Measurements from ENCODE around the gene PRKACG. TPM values are rescaled to one million over a fixed set of nuclear protein-coding genes. Genes with fewer than 3 reads are reported as not detected.

Gene PRKACG
- not detected in 3 replicates for total RNA-seq
- long read RNA-seq: 0 reads

DNA sequence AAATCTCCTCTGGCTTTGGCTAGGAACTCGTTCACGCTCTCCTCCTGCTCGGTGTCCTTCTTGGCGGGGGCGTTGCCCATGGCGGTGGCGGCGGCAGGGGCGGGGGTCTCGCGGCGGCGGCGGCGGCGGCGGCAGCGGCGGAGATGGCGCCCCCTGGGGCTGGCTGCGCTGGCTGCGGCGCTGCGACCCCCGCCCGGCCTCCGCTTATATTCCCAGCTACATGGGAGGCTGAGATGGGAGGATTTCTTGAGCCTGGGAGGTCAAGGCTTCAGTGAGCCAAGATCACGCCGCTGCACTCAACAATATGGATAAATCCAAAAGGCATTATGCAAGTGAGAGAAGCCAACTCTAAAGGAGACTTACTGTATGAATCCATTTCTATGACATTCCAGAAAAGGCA, at the start of gene PRKACG:
TSS of gene PRKACG (minus strand) at position 101 of the 400 bp plus-strand sequence. CDS start at position 80, 21 bp downstream.
- TF ChIP-seq, protein P1, sequence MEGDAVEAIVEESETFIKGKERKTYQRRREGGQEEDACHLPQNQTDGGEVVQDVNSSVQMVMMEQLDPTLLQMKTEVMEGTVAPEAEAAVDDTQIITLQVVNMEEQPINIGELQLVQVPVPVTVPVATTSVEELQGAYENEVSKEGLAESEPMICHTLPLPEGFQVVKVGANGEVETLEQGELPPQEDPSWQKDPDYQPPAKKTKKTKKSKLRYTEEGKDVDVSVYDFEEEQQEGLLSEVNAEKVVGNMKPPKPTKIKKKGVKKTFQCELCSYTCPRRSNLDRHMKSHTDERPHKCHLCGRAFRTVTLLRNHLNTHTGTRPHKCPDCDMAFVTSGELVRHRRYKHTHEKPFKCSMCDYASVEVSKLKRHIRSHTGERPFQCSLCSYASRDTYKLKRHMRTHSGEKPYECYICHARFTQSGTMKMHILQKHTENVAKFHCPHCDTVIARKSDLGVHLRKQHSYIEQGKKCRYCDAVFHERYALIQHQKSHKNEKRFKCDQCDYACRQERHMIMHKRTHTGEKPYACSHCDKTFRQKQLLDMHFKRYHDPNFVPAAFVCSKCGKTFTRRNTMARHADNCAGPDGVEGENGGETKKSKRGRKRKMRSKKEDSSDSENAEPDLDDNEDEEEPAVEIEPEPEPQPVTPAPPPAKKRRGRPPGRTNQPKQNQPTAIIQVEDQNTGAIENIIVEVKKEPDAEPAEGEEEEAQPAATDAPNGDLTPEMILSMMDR (IDR thresholded peaks at IDR 0.05): no peak
- Mint-ChIP-seq H3K36me3 (ENCODE audit: low read depth) (no peaks in the 10 kb centered on the region), H3K9me3 (ENCODE audit: low read depth) (no peaks in the 10 kb centered on the region), H3K27me3 (ENCODE audit: low read depth) (peaks cover 28% of the 10 kb centered on the region), H3K4me3 (ENCODE audit: unreplicated experiment) (no peak within 1 kb of the TSS), H3K27ac (ENCODE audit: unreplicated experiment) (no peak within 1 kb of the TSS), H3K4me1 (ENCODE audit: low read depth) (no peaks in the 10 kb centered on the region)
- DNase-seq (ENCODE audit: low spot score): no peak

DNA sequence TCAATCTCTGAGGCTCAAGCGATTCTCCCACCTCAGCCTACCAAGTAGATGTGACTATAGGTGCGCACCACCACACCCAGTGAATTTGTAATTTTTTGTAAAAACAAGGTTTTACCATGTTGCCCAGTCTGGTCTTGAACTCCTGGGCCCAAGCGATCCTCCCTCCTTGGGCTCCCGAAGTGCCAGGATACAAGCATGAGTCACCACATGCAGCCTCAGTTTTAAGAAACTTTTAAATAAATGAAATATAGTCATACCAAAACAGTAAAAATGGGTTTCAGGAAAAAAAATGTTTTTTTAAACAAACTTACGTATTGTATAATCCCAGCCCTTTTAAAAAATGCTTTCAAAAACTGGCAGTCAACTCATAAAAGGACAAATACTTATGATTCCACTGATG, 48.3 kb upstream of the PRKACG start:
- Mint-ChIP-seq H3K4me1 (ENCODE audit: low read depth) (peaks cover 8% of the 10 kb centered on the region), H3K27me3 (ENCODE audit: low read depth) (no peaks in the 10 kb centered on the region), H3K9me3 (ENCODE audit: low read depth) (no peaks in the 10 kb centered on the region), H3K27ac (ENCODE audit: unreplicated experiment) (no peak overlapping the region), H3K36me3 (ENCODE audit: low read depth) (peaks cover 9% of the 10 kb centered on the region), H3K4me3 (ENCODE audit: unreplicated experiment) (no peak overlapping the region)
- TF ChIP-seq, protein P1 (IDR thresholded peaks at IDR 0.05): no peak
- no peak for DNase-seq (ENCODE audit: low spot score)

DNA sequence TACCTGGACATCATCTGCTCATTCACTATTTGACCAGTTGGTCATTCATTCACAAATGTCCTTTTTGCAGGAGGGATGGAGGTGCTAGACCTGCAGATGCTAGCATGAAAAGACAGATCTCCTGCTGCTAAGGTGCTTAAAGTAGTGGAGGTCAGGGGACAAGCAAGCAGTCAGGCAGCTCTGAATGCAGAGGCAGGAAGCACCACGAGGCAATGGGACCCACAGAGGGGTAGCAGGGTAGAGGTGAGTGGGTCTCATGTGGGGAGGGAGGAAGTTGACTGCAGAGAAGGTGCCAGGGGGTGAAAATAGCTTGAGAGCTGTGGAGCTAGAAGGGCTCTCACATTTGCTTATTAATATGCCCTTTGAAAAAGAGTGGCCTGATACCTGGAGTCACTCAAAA, 46.9 kb upstream of the PRKACG start:
- Mint-ChIP-seq H3K9me3 (ENCODE audit: low read depth) (no peaks in the 10 kb centered on the region), H3K27me3 (ENCODE audit: low read depth) (no peaks in the 10 kb centered on the region), H3K4me3 (ENCODE audit: unreplicated experiment) (no peak overlapping the region), H3K4me1 (ENCODE audit: low read depth) (peaks cover 8% of the 10 kb centered on the region), H3K36me3 (ENCODE audit: low read depth) (peaks cover 9% of the 10 kb centered on the region), H3K27ac (ENCODE audit: unreplicated experiment) (no peak overlapping the region)
- TF ChIP-seq, protein P1 (IDR thresholded peaks at IDR 0.05): no peak
- no peak for DNase-seq (ENCODE audit: low spot score)

DNA sequence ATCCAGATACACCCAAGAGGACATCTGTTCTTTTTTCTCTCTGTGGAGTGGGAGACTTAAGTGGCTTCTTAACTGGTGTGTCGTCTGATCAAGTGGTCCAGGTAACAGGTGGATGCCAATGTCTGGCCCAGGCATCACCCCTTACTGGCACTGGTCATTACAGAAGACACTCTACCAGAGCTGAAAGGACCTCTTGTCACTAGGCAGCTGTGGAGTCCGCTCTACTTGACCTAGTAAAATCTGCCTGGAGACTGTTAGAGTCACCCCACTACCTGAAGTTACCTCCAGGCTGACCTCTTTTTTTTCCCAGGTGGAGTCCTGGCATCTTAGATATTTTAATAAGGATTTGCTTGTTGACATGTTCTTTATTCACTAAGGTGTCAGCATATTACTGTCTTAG, 44.2 kb upstream of the PRKACG start:
- no peaks in the 10 kb centered on the region for H3K9me3 Mint-ChIP-seq (ENCODE audit: low read depth)
- no peak overlapping the region for H3K27ac Mint-ChIP-seq (ENCODE audit: unreplicated experiment)
- peaks cover 9% of the 10 kb centered on the region for H3K36me3 Mint-ChIP-seq (ENCODE audit: low read depth)
- H3K4me1 Mint-ChIP-seq (ENCODE audit: low read depth): peaks cover 14% of the 10 kb centered on the region
- H3K27me3 Mint-ChIP-seq (ENCODE audit: low read depth): no peaks in the 10 kb centered on the region
- no peak for DNase-seq (ENCODE audit: low spot score)
- H3K4me3 Mint-ChIP-seq (ENCODE audit: unreplicated experiment): no peak overlapping the region
- TF ChIP-seq, protein P1 (IDR thresholded peaks at IDR 0.05): no peak

DNA sequence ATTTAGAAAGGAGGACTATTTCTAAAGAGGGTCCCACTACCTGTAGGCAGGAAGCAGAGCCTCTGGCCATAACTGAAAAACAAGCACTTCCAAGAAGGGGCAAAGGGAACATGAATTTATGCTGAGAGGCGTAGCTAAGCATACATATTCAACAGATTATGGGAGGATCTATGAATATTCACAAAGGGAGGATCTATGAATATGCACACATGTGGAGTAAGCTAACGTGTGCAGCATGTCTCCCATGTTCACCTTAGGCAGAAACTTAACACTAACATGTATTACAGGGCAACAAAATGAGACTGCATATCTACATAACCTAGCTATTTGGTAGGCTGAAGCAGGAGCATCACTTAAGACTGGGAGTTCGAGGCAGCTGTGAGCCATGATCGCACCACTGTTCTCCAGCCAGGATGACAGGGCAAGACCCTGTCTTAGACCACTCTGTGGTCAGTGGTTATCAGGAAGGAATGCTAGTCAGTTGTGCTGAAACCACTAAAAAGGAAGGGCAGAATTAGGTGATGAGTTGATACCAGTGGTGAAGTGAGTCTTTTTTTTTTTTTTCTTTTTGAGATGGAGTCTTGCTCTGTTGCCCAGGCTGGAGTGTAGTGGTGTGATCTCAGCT, 42.4 kb upstream of the PRKACG start:
- Mint-ChIP-seq H3K4me1 (ENCODE audit: low read depth) (peaks cover 11% of the 10 kb centered on the region), H3K4me3 (ENCODE audit: unreplicated experiment) (no peak overlapping the region), H3K36me3 (ENCODE audit: low read depth) (peaks cover 9% of the 10 kb centered on the region), H3K9me3 (ENCODE audit: low read depth) (no peaks in the 10 kb centered on the region), H3K27me3 (ENCODE audit: low read depth) (no peaks in the 10 kb centered on the region), H3K27ac (ENCODE audit: unreplicated experiment) (no peak overlapping the region)
- no peak for DNase-seq (ENCODE audit: low spot score)
- TF ChIP-seq, protein P1 (IDR thresholded peaks at IDR 0.05): no peak

Data from chondrocyte (in vitro differentiated cells).